HG02973 (cell line): Measurements from ENCODE around the gene PLSCR1.

ENCODE experiments used
- ATAC-seq: cut with Tn5 transposase; IDR thresholded peaks from one replicate; pipeline ENCODE4 v1.9.1; 2021; ENCODE audit warnings: moderate library complexity; ENCODE audit not compliant: unreplicated experiment

Gene PLSCR1, protein sequence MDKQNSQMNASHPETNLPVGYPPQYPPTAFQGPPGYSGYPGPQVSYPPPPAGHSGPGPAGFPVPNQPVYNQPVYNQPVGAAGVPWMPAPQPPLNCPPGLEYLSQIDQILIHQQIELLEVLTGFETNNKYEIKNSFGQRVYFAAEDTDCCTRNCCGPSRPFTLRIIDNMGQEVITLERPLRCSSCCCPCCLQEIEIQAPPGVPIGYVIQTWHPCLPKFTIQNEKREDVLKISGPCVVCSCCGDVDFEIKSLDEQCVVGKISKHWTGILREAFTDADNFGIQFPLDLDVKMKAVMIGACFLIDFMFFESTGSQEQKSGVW

DNA sequence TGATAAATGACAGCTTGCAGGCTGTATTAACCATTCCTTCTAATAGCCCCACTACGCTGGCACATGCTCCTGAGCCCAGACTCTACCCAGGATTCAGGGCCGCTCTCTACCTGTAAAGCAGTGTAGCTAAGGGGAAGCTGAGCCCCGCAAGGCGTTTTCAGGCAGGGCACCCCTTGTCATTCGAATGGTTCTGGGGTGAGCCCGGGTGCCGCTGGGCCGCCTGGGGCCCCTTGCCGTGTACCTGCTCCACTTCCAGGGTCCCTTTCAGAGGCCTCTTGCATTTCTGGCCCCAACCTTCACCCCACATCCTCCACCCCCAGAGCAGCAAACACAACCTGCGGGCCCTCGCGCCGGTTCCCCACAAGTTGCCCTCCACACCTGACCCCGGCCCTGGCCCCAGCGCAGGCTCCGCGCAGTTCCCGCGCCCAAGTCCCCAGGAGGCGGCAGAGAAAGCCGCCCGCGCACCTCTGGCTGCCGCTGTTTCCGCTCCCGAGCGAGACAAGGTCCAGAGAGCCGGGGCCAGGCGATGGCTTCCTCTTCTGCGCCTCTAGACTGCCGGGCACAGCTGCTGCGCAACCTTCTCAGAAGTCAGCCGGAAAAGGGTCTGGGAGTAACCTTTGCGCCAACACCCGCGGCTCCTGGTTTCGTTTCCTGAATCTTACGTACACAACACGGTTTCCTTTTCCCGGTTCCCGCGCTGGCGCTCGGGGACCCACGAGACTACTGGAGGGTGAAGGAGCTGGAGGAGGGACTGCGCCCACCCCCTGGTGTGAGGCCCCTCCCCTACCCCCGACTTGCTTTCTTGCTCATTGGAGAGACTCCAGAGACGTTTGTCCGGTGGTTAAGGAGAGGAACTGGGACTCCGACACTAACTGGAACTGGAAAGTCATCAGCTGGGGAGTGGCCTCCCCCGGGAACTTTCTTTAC, at the start of gene PLSCR1:
TSS of gene PLSCR1 (minus strand) at position 606 of the 927 bp plus-strand sequence. CDS start 8,055 bp downstream, outside the sequence.
- ATAC-seq = peak; percentile 87

- no peak for ATAC-seq
Observed at GRCh38 chr3:146593776-146594175, 49.4 kb upstream of the PLSCR1 start.

GRCh38 chr3:146590521-146590920, 46.1 kb upstream of the PLSCR1 start:
- ATAC-seq = no peak

GRCh38 chr3:146589899-146590508, 45.6 kb upstream of the PLSCR1 start:
- ATAC-seq = peak; percentile 48

DNA sequence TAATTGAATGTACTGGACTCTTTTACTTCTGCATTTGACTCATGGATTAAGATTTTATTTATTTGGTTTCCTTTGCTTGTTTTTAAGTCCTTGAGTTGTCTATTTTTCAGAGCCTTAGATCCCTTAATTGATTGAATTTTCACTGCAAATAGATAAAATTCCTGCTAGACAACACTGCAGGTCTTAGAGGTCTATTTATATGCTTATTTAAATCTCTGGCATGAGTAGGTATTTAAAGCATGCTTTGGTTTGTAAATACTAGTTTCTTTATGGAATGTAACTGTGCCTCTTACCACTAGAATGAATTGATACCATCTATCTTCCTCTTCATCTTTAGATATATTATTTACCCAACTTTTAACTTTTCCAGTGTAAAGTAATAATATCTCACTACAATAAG, 40.7 kb upstream of the PLSCR1 start:
- ATAC-seq = no peak

- ATAC-seq = no peak
Observed at GRCh38 chr3:146581951-146582467, 37.6 kb upstream of the PLSCR1 start.

DNA sequence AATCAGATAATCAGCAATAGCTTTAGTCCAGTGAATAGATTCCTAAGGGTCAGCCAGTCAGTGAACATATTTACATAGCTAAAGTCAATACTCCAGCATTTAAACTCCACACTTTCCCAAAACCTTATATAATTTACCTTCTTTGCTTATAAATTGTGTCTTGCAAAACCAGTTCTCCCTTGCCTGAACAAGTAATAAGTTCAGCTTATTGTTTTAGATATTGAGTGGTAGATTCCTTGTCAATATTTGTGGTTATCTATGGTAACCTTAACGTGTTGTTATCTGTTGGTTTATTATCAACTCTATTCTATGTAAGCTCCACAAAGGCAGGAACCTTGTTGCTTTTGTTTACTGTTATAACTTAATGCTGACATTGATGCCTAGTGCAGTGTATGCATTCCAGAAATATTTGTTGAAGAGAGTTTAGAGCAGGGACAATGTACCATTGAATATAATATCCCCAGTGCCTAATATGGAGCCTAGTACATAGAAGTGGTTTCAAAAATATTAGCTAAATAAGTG, 36.7 kb upstream of the PLSCR1 start:
- ATAC-seq = no peak

GRCh38 chr3:146577662-146578061, 33.3 kb upstream of the PLSCR1 start:
- ATAC-seq = peak; percentile 74

DNA sequence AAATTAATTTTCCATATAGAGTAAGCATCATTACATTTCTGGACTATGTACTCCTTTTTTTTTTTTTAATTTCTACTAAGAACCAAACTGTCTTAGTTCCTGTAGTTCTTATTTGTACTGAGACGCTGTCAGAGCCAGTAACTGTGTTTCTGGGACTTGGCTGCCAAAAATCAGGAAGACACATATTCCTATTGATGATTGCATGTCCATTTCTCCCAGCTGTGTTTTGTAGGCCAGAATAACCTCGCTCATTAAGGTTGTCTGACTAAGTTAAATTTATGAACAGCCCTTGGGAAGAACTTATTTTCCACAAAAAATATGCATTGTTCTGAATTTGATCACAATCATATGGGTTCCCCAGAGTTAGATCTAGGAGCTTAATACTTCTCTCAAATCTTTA, 31.2 kb upstream of the PLSCR1 start:
- ATAC-seq = no peak

DNA sequence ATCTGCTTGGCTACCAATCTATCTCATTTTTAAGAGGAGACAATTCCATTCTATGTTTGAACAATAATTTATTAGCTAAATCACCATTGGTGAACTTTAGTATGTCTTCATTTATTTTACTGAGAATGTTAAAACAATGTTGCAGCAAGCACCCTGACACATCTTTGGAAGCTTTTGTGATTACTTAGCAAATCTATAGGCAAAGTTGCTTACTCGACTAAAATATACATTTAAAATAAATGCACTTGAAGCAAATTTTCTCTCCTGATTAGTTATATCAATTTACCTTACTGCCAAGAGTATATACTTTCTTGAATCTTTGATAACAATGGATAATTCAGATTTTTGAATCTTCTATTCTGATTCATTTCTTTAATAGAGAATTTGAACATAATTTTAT, 29.8 kb upstream of the PLSCR1 start:
- ATAC-seq = no peak

- no peak for ATAC-seq
Observed at GRCh38 chr3:146569314-146569713, 24.9 kb upstream of the PLSCR1 start.

- ATAC-seq = no peak
Observed at GRCh38 chr3:146566138-146566537, 21.7 kb upstream of the PLSCR1 start.

GRCh38 chr3:146561879-146562278, 17.5 kb upstream of the PLSCR1 start:
- no peak for ATAC-seq

GRCh38 chr3:146561463-146561862, 17.1 kb upstream of the PLSCR1 start:
- ATAC-seq = no peak

GRCh38 chr3:146560678-146561077, 16.3 kb upstream of the PLSCR1 start:
- ATAC-seq = no peak

GRCh38 chr3:146559388-146559787, 15.0 kb upstream of the PLSCR1 start:
- no peak for ATAC-seq

GRCh38 chr3:146558781-146559180, 14.4 kb upstream of the PLSCR1 start:
- ATAC-seq = no peak

DNA sequence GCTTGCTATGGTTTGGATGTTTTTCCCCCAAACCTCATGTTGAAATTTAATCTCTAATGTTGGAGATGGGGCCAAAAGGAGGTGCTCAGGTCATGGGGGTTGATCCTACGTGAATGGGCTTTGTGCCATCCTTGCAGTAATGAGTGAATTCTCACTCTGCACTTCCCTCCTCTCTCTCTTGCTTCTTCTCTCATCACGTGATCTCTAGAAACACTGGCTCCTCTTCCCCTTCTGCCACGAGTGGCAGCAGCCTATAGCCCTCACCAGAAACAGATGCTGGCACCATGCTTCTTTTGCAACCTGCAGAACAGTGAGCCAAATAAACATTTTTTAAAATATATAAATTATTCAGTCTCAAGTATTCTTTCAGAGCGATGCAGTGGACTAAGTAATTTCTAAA, 13.3 kb upstream of the PLSCR1 start:
- ATAC-seq = no peak

- ATAC-seq = no peak
Observed at GRCh38 chr3:146555311-146555710, 10.9 kb upstream of the PLSCR1 start.

- ATAC-seq = no peak
Observed at GRCh38 chr3:146554151-146554760, 9.8 kb upstream of the PLSCR1 start.
